AG10803 (cell line): ENCODE measurements around the gene COX8A.

ENCODE experiments used
- DNase-seq: peaks from one replicate; pipeline ENCODE4 v3.0.0; 2010; ENCODE audit warnings: low read depth
- H3K4me3 ChIP-seq: 2 replicates; pipeline ENCODE4 v1.5.1; 2011; ENCODE audit warnings: mild to moderate bottlenecking, low read length, control low read depth
- CTCF ChIP-seq: conservative IDR thresholded peaks from 2 replicates; pipeline ENCODE4 v1.5.1; 2011; ENCODE audit warnings: mild to moderate bottlenecking, low read length, control low read depth, inconsistent platforms

COX8A gene

GRCh38 chr11:63986932-63987513, 12.6 kb downstream of the COX8A start:
- no peak for TF ChIP-seq CTCF
- peak overlapping the region; percentile 95 for H3K4me3 ChIP-seq
- DNase-seq: no peak

DNA sequence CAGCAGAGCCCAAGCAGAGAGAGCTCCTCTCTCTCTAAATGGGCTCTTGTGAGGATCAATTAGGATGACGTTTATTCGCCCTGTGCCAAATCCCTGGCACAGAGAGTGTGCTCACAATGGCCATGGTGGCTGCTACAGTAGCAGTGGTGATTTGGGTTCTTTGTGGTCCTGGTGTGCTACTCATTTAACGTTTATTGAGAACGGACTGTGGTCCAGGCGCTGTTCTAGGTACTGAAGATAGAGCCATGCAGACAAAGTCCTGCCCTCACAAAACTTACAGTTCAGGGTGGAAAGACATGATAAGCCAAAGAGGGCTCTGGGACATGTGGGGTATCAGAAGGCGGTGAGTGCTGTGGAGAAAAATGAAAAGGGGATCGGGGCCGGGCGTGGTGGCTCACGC, 17.1 kb downstream of the COX8A start:
- no peak overlapping the region for H3K4me3 ChIP-seq
- no peak for TF ChIP-seq CTCF
- DNase-seq: no peak

- DNase-seq: no peak
- H3K4me3 ChIP-seq: no peak overlapping the region
- no peak for TF ChIP-seq CTCF
These were observed 18.7 kb downstream of the COX8A start for GRCh38 chr11:63993100-63993499.

GRCh38 chr11:63993993-63994392, 19.6 kb downstream of the COX8A start:
- no peak for TF ChIP-seq CTCF

GRCh38 chr11:63996512-63996911, 22.1 kb downstream of the COX8A start:
- H3K4me3 ChIP-seq: no peak overlapping the region
- no peak for TF ChIP-seq CTCF
- no peak for DNase-seq

More at GRCh38 chr11:63993993-63994392, 19.6 kb downstream of the COX8A start:
- no peak for DNase-seq
- H3K4me3 ChIP-seq: no peak overlapping the region

DNA sequence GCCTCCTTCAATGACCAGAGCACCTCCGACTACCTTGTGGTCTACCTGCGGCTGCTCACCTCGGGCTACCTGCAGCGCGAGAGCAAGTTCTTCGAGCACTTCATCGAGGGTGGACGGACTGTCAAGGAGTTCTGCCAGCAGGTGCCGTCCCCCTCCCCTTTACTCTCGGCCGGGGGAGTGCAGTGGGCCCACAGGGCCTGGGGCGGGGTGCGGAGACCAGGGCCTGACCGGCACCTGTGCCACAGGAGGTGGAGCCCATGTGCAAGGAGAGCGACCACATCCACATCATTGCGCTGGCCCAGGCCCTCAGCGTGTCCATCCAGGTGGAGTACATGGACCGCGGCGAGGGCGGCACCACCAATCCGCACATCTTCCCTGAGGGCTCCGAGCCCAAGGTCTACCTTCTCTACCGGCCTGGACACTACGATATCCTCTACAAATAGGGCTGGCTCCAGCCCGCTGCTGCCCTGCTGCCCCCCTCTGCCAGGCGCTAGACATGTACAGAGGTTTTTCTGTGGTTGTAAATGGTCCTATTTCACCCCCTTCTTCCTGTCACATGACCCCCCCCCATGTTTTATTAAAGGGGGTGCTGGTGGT, 22.8 kb downstream of the COX8A start:
- H3K4me3 ChIP-seq: no peak overlapping the region
- DNase-seq: no peak
- TF ChIP-seq CTCF: no peak

- no peak overlapping the region for H3K4me3 ChIP-seq
- no peak for TF ChIP-seq CTCF
- DNase-seq: no peak
These were observed 23.4 kb downstream of the COX8A start for GRCh38 chr11:63997801-63998337.
